Thyroid gland (tissue), 4 donors: ENCODE data around the gene SMIM41. TPM values are rescaled to one million over a fixed set of nuclear protein-coding genes. Genes with fewer than 3 reads are reported as not detected.
"Not testable (repeated sequence)": the region's sequence is repeated elsewhere in the genome, so short reads cannot be mapped to it uniquely, and the experiment has no call there.

Experiments
- DNase-seq, 2 donors: peaks; one replicate each; pipeline ENCODE4 v3.0.0-alpha.2; 2019
- H3K27ac ChIP-seq, 3 donors: fragments of 200-600 bp; sonication (generic); 1 replicate in 2 of 3; 2 replicates in 1 of 3; pipeline ENCODE4 v1.5.1; 2016 to 2019; ENCODE audit warnings: mild to moderate bottlenecking in 1 of 3, moderate library complexity in 1 of 3
- H3K27me3 ChIP-seq: fragments of 200-600 bp; sonication (generic); one replicate; pipeline ENCODE4 v1.5.1; 2019
- H3K36me3 ChIP-seq, 2 donors: fragments of 200-600 bp; sonication (generic); one replicate each; pipeline ENCODE4 v1.5.1; 2016 to 2019
- H3K4me1 ChIP-seq, 2 donors: fragments of 200-600 bp; sonication (generic); one replicate each; pipeline ENCODE4 v1.5.1; 2017 to 2019
- H3K4me3 ChIP-seq, 3 donors: fragments of 200-600 bp; sonication (generic); replicated peaks in 1 of 3; 1 replicate in 2 of 3; 2 replicates in 1 of 3; pipeline ENCODE4 v1.5.1; 2016; ENCODE audit warnings: mild to moderate bottlenecking in 1 of 3
- H3K9me3 ChIP-seq: fragments of 200-600 bp; sonication (generic); one replicate; pipeline ENCODE4 v1.5.1; 2017
- POLR2A ChIP-seq, 2 donors: fragments of 450-650 bp; IDR thresholded peaks; one replicate each; pipeline ENCODE4 v1.6.1; 2017; ENCODE audit warnings: antibody characterized with exemption in 2 of 2, mild to moderate bottlenecking in 2 of 2, moderate library complexity in 1 of 2
- WGBS, 2 donors: methylation state at CpG; one replicate each; pipeline ENCODE4 v1.1.5; 2017; 5-methylcytosine and 5-hydroxymethylcytosine counted together
- intact Hi-C: fragments of 100-400 bp; cut with DNase I; formaldehyde crosslinking; loops from one replicate; pipeline ENCODE4 v1.15.1; 2023
- total RNA-seq, 4 donors: library from RNA; depleted of rRNA; stranded (reverse); fragments of >200 nt; gene quantifications; one replicate each; pipeline ENCODE4 v1.2.3, GENCODE V29; 2016
- TF ChIP-seq, protein P1 (sequence below), 6 experiments: fragments of 200-600 bp in 3 of 6; fragments of 450-650 bp in 3 of 6; sonication (generic) in 3 of 6; IDR thresholded peaks; one replicate each; pipeline ENCODE4 v1.5.1; 2016 to 2019; ENCODE audit warnings: antibody characterized with exemption in 6 of 6, mild to moderate bottlenecking in 2 of 6, inconsistent platforms in 1 of 6, moderate library complexity in 1 of 6

SMIM41 gene
- total RNA-seq, 4 donors from 2014 or later = 0.67 TPM; not detected in 3

DNA sequence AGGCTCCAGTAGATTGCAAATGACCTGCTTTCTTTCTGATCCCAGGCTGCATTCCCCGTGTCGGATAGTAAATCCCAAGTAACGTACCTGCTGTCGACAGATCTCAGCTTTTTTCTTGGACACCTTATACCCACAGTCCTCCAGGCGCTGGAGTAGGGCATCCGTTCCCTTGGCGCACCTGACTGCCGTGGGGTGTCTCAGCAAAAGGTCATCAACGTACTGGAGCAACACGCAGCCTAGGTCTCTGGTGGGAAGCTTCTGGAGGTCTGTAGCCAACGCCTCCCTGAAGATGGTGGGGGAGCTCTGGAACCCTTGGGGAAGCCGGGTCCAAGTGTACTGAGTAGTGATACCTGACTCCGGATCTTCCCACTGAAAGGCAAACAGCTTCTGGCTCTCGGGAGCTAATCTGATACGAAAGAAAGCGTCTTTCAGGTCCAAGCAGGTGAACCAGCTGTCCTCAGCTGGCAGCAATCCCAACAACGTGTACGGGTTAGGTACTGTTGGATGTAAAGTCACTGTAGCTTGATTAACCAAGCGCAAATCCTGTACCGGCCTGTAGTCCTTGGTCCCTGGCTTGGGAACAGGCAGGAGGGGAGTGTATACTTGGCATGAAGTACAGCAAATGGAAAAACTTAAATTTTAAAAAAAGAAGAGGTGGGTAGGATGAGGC lies 38.4 kb downstream of the SMIM41 start:
- H3K27me3 ChIP-seq, H3K4me3 ChIP-seq, H3K36me3 ChIP-seq, intact Hi-C loops, H3K9me3 ChIP-seq: not testable (repeated sequence)
- TF ChIP-seq POLR2A (IDR thresholded peaks at IDR 0.05) = peak in 1 of 2 donors; percentile 56
- peak; percentile 95 for DNase-seq
- peak overlapping the region in 2 of 3 donors; percentile 87 to 89 for H3K27ac ChIP-seq
- peaks cover 22 to 32% of the 10 kb centered on the region in 2 donors for H3K4me1 ChIP-seq
- WGBS, 2 donors = 54 to 58% methylated on average over 14 to 20 of the region's 20 CpGs

DNA sequence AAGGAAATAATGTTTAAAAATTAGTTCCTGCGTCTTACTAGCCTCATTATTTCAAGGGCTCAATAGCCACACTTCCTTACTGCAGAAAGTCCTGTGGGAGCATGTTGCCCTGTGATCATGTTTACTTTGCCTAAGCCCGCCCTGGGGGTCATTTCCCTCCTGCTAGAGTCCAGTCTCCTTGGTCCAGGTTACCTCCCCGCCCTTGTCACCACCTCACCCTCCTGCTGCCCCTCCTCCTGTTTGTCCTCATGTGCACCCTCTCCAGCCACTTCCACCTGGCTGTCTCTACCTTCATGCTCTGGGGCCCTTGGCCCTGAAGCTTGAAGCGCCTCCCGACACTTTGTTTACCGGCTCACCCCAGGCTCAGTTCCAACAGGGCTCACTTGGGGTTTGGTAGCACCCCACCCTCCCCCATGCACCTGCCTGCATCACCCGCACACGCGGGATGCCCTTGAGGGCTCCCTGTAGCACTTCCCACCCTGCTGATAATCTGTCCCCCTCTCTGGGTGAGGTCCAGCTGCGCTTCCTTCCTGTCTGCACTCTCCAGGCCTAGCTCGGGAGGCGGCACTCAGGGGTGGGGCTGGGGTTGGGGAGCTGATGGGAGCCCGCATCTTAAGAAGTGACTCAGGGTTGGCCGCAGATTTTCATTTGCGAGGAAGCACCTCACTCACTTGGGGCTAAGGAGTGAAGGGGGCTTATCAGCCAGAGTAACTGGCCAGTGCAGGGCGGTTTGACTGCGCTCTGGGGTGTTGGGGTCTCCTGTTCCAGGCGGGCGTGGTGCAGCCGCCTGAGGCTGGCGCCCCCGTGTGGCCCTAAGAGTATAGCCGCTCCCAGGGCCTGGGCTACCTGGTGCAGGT lies 40.1 kb downstream of the SMIM41 start:
- H3K9me3 ChIP-seq = no peaks in the 10 kb centered on the region
- H3K27ac ChIP-seq = peak overlapping the region; percentile 74 to 89 (median 87)
- peak; percentile 94 to 97 for DNase-seq
- TF ChIP-seq, protein P1, sequence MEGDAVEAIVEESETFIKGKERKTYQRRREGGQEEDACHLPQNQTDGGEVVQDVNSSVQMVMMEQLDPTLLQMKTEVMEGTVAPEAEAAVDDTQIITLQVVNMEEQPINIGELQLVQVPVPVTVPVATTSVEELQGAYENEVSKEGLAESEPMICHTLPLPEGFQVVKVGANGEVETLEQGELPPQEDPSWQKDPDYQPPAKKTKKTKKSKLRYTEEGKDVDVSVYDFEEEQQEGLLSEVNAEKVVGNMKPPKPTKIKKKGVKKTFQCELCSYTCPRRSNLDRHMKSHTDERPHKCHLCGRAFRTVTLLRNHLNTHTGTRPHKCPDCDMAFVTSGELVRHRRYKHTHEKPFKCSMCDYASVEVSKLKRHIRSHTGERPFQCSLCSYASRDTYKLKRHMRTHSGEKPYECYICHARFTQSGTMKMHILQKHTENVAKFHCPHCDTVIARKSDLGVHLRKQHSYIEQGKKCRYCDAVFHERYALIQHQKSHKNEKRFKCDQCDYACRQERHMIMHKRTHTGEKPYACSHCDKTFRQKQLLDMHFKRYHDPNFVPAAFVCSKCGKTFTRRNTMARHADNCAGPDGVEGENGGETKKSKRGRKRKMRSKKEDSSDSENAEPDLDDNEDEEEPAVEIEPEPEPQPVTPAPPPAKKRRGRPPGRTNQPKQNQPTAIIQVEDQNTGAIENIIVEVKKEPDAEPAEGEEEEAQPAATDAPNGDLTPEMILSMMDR (IDR thresholded peaks at IDR 0.05) = peak; percentile 54 to 77 (median 68)
- TF ChIP-seq POLR2A (IDR thresholded peaks at IDR 0.05) = peak in 1 of 2 donors; percentile 44
- WGBS, 2 donors = 16 to 18% methylated on average over 13 to 14 of the region's 23 CpGs
- intact Hi-C loops = loop anchor here (10.0 kb wide), 1 partner anchor 95 kb away; no protein-coding TSS in a partner anchor
- peaks cover 22 to 32% of the 10 kb centered on the region in 2 donors for H3K4me1 ChIP-seq
- H3K27me3 ChIP-seq = no peaks in the 10 kb centered on the region
- no peaks in the 10 kb centered on the region for H3K36me3 ChIP-seq
- no peak overlapping the region for H3K4me3 ChIP-seq

DNA sequence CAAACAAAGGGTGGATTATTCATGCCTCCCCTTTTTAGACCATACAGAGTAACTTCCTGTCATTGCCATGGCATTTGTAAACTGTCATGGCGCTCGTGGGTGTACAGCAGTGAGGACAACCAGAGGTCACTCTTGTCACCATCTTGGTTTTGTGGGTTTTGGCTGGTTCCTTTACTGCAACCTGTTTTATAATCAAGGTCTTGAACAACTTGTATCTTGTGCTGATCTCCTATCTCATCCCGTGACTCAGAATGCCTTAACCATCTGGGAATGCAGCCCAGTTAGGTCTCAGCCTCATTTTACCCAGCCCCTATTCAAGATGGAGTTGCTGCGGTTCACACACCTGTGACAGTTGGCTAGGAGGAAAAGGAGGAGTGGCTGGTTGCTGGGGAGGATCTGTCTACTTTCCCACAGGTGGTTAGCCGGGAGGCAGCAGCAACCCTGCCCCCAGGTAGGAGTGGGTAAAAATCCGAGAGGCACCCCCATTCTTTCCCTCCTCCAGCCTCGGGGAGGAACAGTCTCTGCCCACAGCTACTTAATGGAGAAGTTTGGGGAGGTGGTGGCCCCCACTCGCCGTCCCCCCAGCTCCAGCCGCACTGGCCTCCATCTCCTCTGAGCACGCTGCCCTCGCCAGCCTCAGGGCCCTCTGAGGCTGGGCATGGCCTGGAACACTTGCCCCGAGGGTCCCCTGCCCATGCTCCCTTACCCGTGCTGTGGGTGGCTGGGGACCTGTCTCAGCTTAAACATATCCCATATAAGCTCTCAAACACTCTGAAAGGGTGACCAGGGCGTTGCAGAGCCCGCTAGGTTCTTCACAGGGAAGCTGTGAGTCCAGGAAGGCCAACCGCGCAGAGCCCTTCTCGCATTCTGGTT lies 41.7 kb downstream of the SMIM41 start:
- no peaks in the 10 kb centered on the region for H3K36me3 ChIP-seq
- no peaks in the 10 kb centered on the region for H3K27me3 ChIP-seq
- no peak for DNase-seq
- H3K4me3 ChIP-seq = no peak overlapping the region
- TF ChIP-seq, protein P1 (IDR thresholded peaks at IDR 0.05) = no peak
- H3K9me3 ChIP-seq = no peaks in the 10 kb centered on the region
- peak overlapping the region in 1 of 3 donors; percentile 87 for H3K27ac ChIP-seq
- intact Hi-C loops = loop anchor here (10.0 kb wide), 1 partner anchor 96 kb away; no protein-coding TSS in a partner anchor
- H3K4me1 ChIP-seq = peaks cover 38 to 44% of the 10 kb centered on the region in 2 donors
- 77 to 81% methylated on average over 15 to 17 of the region's 19 CpGs for WGBS, 2 donors

DNA sequence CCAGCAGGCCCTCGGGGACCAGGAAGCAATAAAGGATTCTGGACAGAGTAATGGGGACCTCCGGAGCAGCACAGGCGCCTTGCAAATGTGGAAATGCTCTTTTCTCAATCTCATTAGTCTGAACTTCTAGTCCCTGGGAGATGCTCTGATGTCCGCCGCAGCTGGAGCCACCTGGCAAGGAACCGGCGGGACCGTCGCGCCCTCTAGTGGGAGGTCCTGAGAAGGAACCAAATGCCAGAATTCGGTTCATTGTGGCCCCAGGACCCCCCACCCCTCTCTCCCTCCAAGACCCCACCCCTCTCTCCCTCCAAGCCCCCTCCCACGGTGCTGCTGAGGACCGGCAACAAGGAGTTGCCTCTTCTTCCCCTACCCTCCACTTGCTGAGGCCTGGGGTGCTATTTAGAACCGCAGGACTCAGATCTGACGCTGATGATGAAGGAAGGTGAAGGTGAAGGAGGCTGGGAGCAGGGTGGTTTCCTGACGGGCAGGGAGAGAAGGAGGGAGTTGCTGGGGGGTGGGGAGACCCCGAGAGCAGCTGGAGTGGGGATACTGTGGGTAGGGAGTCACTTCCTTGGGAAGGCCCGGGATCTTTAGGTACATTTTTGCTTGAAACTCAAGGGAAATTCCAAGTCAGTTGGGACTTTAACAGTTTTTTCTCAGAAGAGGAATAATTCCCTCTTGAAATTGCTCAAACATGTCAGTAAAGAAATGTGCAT lies 42.5 kb downstream of the SMIM41 start:
- H3K4me1 ChIP-seq = peaks cover 35 to 38% of the 10 kb centered on the region in 2 donors

More for the DNA sequence above, 42.5 kb downstream of the SMIM41 start:
- peak; percentile 64 to 78 for DNase-seq
- TF ChIP-seq, protein P1 (IDR thresholded peaks at IDR 0.05) = peak; percentile 47 to 86 (median 56)
- TF ChIP-seq POLR2A (IDR thresholded peaks at IDR 0.05) = no peak
- no peak overlapping the region for H3K27ac ChIP-seq
- 19% methylated on average over 16 to 17 of the region's 18 CpGs for WGBS, 2 donors
- no peaks in the 10 kb centered on the region for H3K36me3 ChIP-seq
- no peaks in the 10 kb centered on the region for H3K9me3 ChIP-seq
- intact Hi-C loops = loop anchor here (10.0 kb wide), 1 partner anchor 97 kb away; no protein-coding TSS in a partner anchor
- H3K27me3 ChIP-seq = no peaks in the 10 kb centered on the region
- no peak overlapping the region for H3K4me3 ChIP-seq
